K562 (cell line): ENCODE data around the gene RBPJ.

ENCODE experiments used
- BCL6 ChIP-seq: fragments of 250-450 bp; sonication (Bioruptor Pico); IDR thresholded peaks from 2 replicates; pipeline ENCODE4 v1.4.0; 2020
- CHD2 ChIP-seq: IDR thresholded peaks from 2 replicates; pipeline ENCODE4 v1.6.1; 2011; ENCODE audit warnings: low read depth, low read length
- CTCF ChIP-seq, 3 experiments: IDR thresholded peaks in 2 of 3; conservative IDR thresholded peaks in 1 of 3; 2 replicates each; pipeline ENCODE4 v1.5.1; 2011 to 2012; ENCODE audit warnings: low read length in 3 of 3, mild to moderate bottlenecking in 3 of 3, control low read depth in 2 of 3, improper control_type of control experiment in 1 of 3, inconsistent platforms in 1 of 3, low read depth in 1 of 3, mixed read lengths in 1 of 3, moderate library complexity in 1 of 3; ENCODE audit not compliant: insufficient read depth in 2 of 3
- ELK1 ChIP-seq: sonication (generic); formaldehyde crosslinking; IDR thresholded peaks from 2 replicates; pipeline ENCODE4 v1.8.1; 2022; ENCODE audit warnings: missing genetic modification reagents
- EZH2 ChIP-seq: IDR thresholded peaks from 2 replicates; pipeline ENCODE4 v1.6.1; 2012; ENCODE audit warnings: low read depth, mild to moderate bottlenecking, inconsistent platforms, low read length, borderline replicate concordance
- POLR2AphosphoS5 ChIP-seq: IDR thresholded peaks from 2 replicates; pipeline ENCODE4 v1.6.1; 2011; ENCODE audit warnings: mild to moderate bottlenecking, low read depth, low read length, moderate library complexity; ENCODE audit not compliant: control insufficient read depth, insufficient read depth
- RB1 ChIP-seq: fragments of 450-650 bp; IDR thresholded peaks from 2 replicates; pipeline ENCODE4 v1.6.1; 2017; ENCODE audit warnings: low read depth, mild to moderate bottlenecking
- RFX1 ChIP-seq: fragments of 450-650 bp; IDR thresholded peaks from 2 replicates; pipeline ENCODE4 v1.6.1; 2016; ENCODE audit warnings: mild to moderate bottlenecking, moderate library complexity
- SMAD2 ChIP-seq: fragments of 150-350 bp; IDR thresholded peaks from 2 replicates; pipeline ENCODE4 v1.6.1; 2014; ENCODE audit warnings: low read depth, mild to moderate bottlenecking, low read length
- SMAD3 ChIP-seq: fragments of 450-650 bp; formaldehyde crosslinking; conservative IDR thresholded peaks from 2 replicates; pipeline ENCODE4 v1.4.0; 2020; ENCODE audit warnings: mild to moderate bottlenecking
- ZNF134 ChIP-seq: fragments of 250-450 bp; sonication (Bioruptor Pico); conservative IDR thresholded peaks from 2 replicates; pipeline ENCODE4 v1.4.0; 2020
- ZNF77 ChIP-seq: fragments of 250-450 bp; sonication (Bioruptor Pico); IDR thresholded peaks from 2 replicates; pipeline ENCODE4 v1.5.0; 2020
- TF ChIP-seq, protein P1 (sequence below): fragments of 450-650 bp; IDR thresholded peaks from 2 replicates; pipeline ENCODE4 v1.6.1; 2016; ENCODE audit warnings: mild to moderate bottlenecking, moderate library complexity
- TF ChIP-seq, protein P2 (sequence below), 2 experiments: IDR thresholded peaks; 2 replicates each; pipeline ENCODE4 v1.6.1; 2012; ENCODE audit warnings: improper control_type of control experiment in 2 of 2, low read depth in 2 of 2, low read length in 2 of 2, borderline replicate concordance in 1 of 2

GRCh38 chr4:26433556-26433955, 112.7 kb downstream of the RBPJ start:
- TF ChIP-seq CTCF (IDR thresholded peaks at IDR 0.05 in 2 of 3, conservative IDR thresholded peaks at IDR 0.05 in 1 of 3; ENCODE audit: insufficient read depth in 2 of 3, low read depth in 1 of 3, low read length in 3 of 3) (no peak), CHD2 (no peak), SMAD2 (no peak), RB1 (no peak), BCL6 (CRISPR knock-in tag) (no peak), ZNF134 (CRISPR knock-in tag) (no peak), ZNF77 (CRISPR knock-in tag) (no peak), ELK1 (CRISPR knock-in tag) (no peak), SMAD3 (no peak), EZH2 (no peak), POLR2AphosphoS5 (no peak), RFX1 (no peak)
- TF ChIP-seq, protein P1, sequence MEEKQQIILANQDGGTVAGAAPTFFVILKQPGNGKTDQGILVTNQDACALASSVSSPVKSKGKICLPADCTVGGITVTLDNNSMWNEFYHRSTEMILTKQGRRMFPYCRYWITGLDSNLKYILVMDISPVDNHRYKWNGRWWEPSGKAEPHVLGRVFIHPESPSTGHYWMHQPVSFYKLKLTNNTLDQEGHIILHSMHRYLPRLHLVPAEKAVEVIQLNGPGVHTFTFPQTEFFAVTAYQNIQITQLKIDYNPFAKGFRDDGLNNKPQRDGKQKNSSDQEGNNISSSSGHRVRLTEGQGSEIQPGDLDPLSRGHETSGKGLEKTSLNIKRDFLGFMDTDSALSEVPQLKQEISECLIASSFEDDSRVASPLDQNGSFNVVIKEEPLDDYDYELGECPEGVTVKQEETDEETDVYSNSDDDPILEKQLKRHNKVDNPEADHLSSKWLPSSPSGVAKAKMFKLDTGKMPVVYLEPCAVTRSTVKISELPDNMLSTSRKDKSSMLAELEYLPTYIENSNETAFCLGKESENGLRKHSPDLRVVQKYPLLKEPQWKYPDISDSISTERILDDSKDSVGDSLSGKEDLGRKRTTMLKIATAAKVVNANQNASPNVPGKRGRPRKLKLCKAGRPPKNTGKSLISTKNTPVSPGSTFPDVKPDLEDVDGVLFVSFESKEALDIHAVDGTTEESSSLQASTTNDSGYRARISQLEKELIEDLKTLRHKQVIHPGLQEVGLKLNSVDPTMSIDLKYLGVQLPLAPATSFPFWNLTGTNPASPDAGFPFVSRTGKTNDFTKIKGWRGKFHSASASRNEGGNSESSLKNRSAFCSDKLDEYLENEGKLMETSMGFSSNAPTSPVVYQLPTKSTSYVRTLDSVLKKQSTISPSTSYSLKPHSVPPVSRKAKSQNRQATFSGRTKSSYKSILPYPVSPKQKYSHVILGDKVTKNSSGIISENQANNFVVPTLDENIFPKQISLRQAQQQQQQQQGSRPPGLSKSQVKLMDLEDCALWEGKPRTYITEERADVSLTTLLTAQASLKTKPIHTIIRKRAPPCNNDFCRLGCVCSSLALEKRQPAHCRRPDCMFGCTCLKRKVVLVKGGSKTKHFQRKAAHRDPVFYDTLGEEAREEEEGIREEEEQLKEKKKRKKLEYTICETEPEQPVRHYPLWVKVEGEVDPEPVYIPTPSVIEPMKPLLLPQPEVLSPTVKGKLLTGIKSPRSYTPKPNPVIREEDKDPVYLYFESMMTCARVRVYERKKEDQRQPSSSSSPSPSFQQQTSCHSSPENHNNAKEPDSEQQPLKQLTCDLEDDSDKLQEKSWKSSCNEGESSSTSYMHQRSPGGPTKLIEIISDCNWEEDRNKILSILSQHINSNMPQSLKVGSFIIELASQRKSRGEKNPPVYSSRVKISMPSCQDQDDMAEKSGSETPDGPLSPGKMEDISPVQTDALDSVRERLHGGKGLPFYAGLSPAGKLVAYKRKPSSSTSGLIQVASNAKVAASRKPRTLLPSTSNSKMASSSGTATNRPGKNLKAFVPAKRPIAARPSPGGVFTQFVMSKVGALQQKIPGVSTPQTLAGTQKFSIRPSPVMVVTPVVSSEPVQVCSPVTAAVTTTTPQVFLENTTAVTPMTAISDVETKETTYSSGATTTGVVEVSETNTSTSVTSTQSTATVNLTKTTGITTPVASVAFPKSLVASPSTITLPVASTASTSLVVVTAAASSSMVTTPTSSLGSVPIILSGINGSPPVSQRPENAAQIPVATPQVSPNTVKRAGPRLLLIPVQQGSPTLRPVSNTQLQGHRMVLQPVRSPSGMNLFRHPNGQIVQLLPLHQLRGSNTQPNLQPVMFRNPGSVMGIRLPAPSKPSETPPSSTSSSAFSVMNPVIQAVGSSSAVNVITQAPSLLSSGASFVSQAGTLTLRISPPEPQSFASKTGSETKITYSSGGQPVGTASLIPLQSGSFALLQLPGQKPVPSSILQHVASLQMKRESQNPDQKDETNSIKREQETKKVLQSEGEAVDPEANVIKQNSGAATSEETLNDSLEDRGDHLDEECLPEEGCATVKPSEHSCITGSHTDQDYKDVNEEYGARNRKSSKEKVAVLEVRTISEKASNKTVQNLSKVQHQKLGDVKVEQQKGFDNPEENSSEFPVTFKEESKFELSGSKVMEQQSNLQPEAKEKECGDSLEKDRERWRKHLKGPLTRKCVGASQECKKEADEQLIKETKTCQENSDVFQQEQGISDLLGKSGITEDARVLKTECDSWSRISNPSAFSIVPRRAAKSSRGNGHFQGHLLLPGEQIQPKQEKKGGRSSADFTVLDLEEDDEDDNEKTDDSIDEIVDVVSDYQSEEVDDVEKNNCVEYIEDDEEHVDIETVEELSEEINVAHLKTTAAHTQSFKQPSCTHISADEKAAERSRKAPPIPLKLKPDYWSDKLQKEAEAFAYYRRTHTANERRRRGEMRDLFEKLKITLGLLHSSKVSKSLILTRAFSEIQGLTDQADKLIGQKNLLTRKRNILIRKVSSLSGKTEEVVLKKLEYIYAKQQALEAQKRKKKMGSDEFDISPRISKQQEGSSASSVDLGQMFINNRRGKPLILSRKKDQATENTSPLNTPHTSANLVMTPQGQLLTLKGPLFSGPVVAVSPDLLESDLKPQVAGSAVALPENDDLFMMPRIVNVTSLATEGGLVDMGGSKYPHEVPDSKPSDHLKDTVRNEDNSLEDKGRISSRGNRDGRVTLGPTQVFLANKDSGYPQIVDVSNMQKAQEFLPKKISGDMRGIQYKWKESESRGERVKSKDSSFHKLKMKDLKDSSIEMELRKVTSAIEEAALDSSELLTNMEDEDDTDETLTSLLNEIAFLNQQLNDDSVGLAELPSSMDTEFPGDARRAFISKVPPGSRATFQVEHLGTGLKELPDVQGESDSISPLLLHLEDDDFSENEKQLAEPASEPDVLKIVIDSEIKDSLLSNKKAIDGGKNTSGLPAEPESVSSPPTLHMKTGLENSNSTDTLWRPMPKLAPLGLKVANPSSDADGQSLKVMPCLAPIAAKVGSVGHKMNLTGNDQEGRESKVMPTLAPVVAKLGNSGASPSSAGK = no peak
- TF ChIP-seq, protein P2, sequence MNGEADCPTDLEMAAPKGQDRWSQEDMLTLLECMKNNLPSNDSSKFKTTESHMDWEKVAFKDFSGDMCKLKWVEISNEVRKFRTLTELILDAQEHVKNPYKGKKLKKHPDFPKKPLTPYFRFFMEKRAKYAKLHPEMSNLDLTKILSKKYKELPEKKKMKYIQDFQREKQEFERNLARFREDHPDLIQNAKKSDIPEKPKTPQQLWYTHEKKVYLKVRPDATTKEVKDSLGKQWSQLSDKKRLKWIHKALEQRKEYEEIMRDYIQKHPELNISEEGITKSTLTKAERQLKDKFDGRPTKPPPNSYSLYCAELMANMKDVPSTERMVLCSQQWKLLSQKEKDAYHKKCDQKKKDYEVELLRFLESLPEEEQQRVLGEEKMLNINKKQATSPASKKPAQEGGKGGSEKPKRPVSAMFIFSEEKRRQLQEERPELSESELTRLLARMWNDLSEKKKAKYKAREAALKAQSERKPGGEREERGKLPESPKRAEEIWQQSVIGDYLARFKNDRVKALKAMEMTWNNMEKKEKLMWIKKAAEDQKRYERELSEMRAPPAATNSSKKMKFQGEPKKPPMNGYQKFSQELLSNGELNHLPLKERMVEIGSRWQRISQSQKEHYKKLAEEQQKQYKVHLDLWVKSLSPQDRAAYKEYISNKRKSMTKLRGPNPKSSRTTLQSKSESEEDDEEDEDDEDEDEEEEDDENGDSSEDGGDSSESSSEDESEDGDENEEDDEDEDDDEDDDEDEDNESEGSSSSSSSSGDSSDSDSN (IDR thresholded peaks at IDR 0.05; ENCODE audit: borderline replicate concordance in 1 of 2, low read depth in 2 of 2, low read length in 2 of 2) = no peak
